ENCODE measurements around the gene RCOR3.
"Not testable (repeated sequence)": the region's sequence is repeated elsewhere in the genome, so short reads cannot be mapped to it uniquely, and the experiment has no call there.

The RCOR3 gene

GRCh38 chr1:211259638-211260126 lies 516 bp downstream of the RCOR3 start:
- in situ Hi-C loops (cut with HindIII; ENCODE audit: low sequenced_read_pairs), result no loop called here

- in situ Hi-C loops (cut with HindIII; ENCODE audit: low sequenced_read_pairs), result no loop called here
Measured at GRCh38 chr1:211260141-211261107, 1.3 kb downstream of the RCOR3 start.

- in situ Hi-C loops (cut with HindIII; ENCODE audit: low sequenced_read_pairs), result no loop called here
Measured at GRCh38 chr1:211261229-211261628, 2.1 kb downstream of the RCOR3 start.

- in situ Hi-C loops (cut with HindIII; ENCODE audit: low sequenced_read_pairs), result not testable (repeated sequence)
Measured at GRCh38 chr1:211263022-211263421, 3.9 kb downstream of the RCOR3 start.

GRCh38 chr1:211267204-211267857 lies 8.2 kb downstream of the RCOR3 start:
- in situ Hi-C loops (cut with HindIII; ENCODE audit: low sequenced_read_pairs), result no loop called here

GRCh38 chr1:211279340-211279739 lies 20.2 kb downstream of the RCOR3 start:
- in situ Hi-C loops (cut with HindIII; ENCODE audit: low sequenced_read_pairs), result no loop called here

GRCh38 chr1:211280910-211281309 lies 21.7 kb downstream of the RCOR3 start:
- in situ Hi-C loops (cut with HindIII; ENCODE audit: low sequenced_read_pairs), result no loop called here

- in situ Hi-C loops (cut with HindIII; ENCODE audit: low sequenced_read_pairs), result no loop called here
Measured at GRCh38 chr1:211281320-211282022, 22.3 kb downstream of the RCOR3 start.

GRCh38 chr1:211282023-211282373 lies 22.8 kb downstream of the RCOR3 start:
- in situ Hi-C loops (cut with HindIII; ENCODE audit: low sequenced_read_pairs), result no loop called here

GRCh38 chr1:211285196-211285595 lies 26.0 kb downstream of the RCOR3 start:
- in situ Hi-C loops (cut with HindIII; ENCODE audit: low sequenced_read_pairs), result no loop called here

- in situ Hi-C loops (cut with HindIII; ENCODE audit: low sequenced_read_pairs), result no loop called here
Measured at GRCh38 chr1:211287218-211287617, 28.1 kb downstream of the RCOR3 start.

GRCh38 chr1:211292411-211292810 lies 33.2 kb downstream of the RCOR3 start:
- in situ Hi-C loops (cut with HindIII; ENCODE audit: low sequenced_read_pairs), result no loop called here

GRCh38 chr1:211296396-211296795 lies 37.2 kb downstream of the RCOR3 start:
- in situ Hi-C loops (cut with HindIII; ENCODE audit: low sequenced_read_pairs), result no loop called here

GRCh38 chr1:211305044-211305443 lies 45.9 kb downstream of the RCOR3 start:
- in situ Hi-C loops (cut with HindIII; ENCODE audit: low sequenced_read_pairs), result no loop called here

- in situ Hi-C loops (cut with HindIII; ENCODE audit: low sequenced_read_pairs), result no loop called here
Measured at GRCh38 chr1:211309617-211310016, 50.5 kb downstream of the RCOR3 start.

GRCh38 chr1:211313392-211313791 lies 54.2 kb downstream of the RCOR3 start:
- in situ Hi-C loops (cut with HindIII; ENCODE audit: low sequenced_read_pairs), result no loop called here

- in situ Hi-C loops (cut with HindIII; ENCODE audit: low sequenced_read_pairs), result no loop called here
Measured at GRCh38 chr1:211318576-211319280, 59.6 kb downstream of the RCOR3 start.

GRCh38 chr1:211319892-211320291 lies 60.7 kb downstream of the RCOR3 start:
- in situ Hi-C loops (cut with HindIII; ENCODE audit: low sequenced_read_pairs), result no loop called here

GRCh38 chr1:211320980-211321379 lies 61.8 kb downstream of the RCOR3 start:
- in situ Hi-C loops (cut with HindIII; ENCODE audit: low sequenced_read_pairs), result no loop called here

- in situ Hi-C loops (cut with HindIII; ENCODE audit: low sequenced_read_pairs), result not testable (repeated sequence)
Measured at GRCh38 chr1:211321646-211322045, 62.5 kb downstream of the RCOR3 start.
